ENCODE results near the gene SGSM2.

- no peak for TF ChIP-seq EZH2 (IDR thresholded peaks at IDR 0.05)
- TF ChIP-seq POLR2AphosphoS5 (IDR thresholded peaks at IDR 0.05; ENCODE audit: borderline replicate concordance, low read depth, low read length): peak; percentile 94
Observed at GRCh38 chr17:2336215-2336851, 968 bp upstream of the SGSM2 start, which contains the start of gene TSR1.
